IMR-90 (cell line): ENCODE results near the gene KCNS1.

Experiments
- BHLHE40 ChIP-seq: fragments of 150-350 bp; IDR thresholded peaks from 2 replicates; pipeline ENCODE4 v1.6.1; 2016; ENCODE audit warnings: mild to moderate bottlenecking, low read depth, low read length
- CHD1 ChIP-seq: IDR thresholded peaks from 2 replicates; pipeline ENCODE4 v1.6.1; 2012; ENCODE audit warnings: low read depth, low read length, improper control_type of control experiment
- CTCF ChIP-seq: conservative IDR thresholded peaks from 2 replicates; pipeline ENCODE4 v1.5.1; 2012; ENCODE audit warnings: mild to moderate bottlenecking, low read depth, low read length, improper control_type of control experiment
- MAFK ChIP-seq: IDR thresholded peaks from 2 replicates; pipeline ENCODE4 v1.6.1; 2012; ENCODE audit warnings: low read depth, low read length, improper control_type of control experiment
- MAZ ChIP-seq: IDR thresholded peaks from 2 replicates; pipeline ENCODE4 v1.6.1; 2012; ENCODE audit warnings: low read depth, mild to moderate bottlenecking, low read length, improper control_type of control experiment, moderate library complexity, borderline replicate concordance
- NFE2L2 ChIP-seq: fragments of 150-350 bp; IDR thresholded peaks from 2 replicates; pipeline ENCODE4 v1.6.1; 2016; ENCODE audit warnings: low read depth, mild to moderate bottlenecking, low read length
- POLR2A ChIP-seq: IDR thresholded peaks from 2 replicates; pipeline ENCODE4 v1.6.1; 2012; ENCODE audit warnings: mild to moderate bottlenecking, low read depth, low read length
- RAD21 ChIP-seq: IDR thresholded peaks from 2 replicates; pipeline ENCODE4 v1.6.1; 2012; ENCODE audit warnings: low read length, improper control_type of control experiment
- RFX5 ChIP-seq: IDR thresholded peaks from 2 replicates; pipeline ENCODE4 v1.8.0; 2012; ENCODE audit warnings: low read depth, mild to moderate bottlenecking, low read length, moderate library complexity
- SMC3 ChIP-seq: fragments of 150-350 bp; IDR thresholded peaks from 2 replicates; pipeline ENCODE4 v1.6.1; 2016; ENCODE audit warnings: low read depth, mild to moderate bottlenecking, antibody characterized with exemption, low read length, moderate library complexity
- TF ChIP-seq, protein P1 (sequence below): fragments of 150-350 bp; IDR thresholded peaks from 2 replicates; pipeline ENCODE4 v1.6.1; 2016; ENCODE audit warnings: low read depth, mild to moderate bottlenecking, low read length, moderate library complexity, borderline replicate concordance
- TF ChIP-seq, protein P2 (sequence below): fragments of 150-350 bp; IDR thresholded peaks from 2 replicates; pipeline ENCODE4 v1.6.1; 2017; ENCODE audit warnings: mild to moderate bottlenecking, antibody characterized with exemption, low read length, low read depth

- TF ChIP-seq POLR2A (no peak), CTCF (no peak), CHD1 (no peak), MAFK (no peak), RAD21 (no peak), MAZ (no peak), RFX5 (no peak), SMC3 (no peak), BHLHE40 (no peak), NFE2L2 (no peak)
- TF ChIP-seq, protein P1, sequence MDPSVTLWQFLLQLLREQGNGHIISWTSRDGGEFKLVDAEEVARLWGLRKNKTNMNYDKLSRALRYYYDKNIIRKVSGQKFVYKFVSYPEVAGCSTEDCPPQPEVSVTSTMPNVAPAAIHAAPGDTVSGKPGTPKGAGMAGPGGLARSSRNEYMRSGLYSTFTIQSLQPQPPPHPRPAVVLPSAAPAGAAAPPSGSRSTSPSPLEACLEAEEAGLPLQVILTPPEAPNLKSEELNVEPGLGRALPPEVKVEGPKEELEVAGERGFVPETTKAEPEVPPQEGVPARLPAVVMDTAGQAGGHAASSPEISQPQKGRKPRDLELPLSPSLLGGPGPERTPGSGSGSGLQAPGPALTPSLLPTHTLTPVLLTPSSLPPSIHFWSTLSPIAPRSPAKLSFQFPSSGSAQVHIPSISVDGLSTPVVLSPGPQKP = no peak
- TF ChIP-seq, protein P2, sequence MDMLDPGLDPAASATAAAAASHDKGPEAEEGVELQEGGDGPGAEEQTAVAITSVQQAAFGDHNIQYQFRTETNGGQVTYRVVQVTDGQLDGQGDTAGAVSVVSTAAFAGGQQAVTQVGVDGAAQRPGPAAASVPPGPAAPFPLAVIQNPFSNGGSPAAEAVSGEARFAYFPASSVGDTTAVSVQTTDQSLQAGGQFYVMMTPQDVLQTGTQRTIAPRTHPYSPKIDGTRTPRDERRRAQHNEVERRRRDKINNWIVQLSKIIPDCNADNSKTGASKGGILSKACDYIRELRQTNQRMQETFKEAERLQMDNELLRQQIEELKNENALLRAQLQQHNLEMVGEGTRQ = no peak
Observed at GRCh38 chr20:45077559-45077958, 23.4 kb downstream of the KCNS1 start.
